Ecto neural progenitor cell (in vitro differentiated cells): ENCODE results near the gene MIF.
A peak's percentile ranks its signal among the peaks of the same experiment; 100 is the strongest.
"Not testable (repeated sequence)": the region's sequence is repeated elsewhere in the genome, so short reads cannot be mapped to it uniquely, and the experiment has no call there.

Source experiments
- DNase-seq: peaks from one replicate; pipeline ENCODE4 v3.0.0-alpha.2; 2018; ENCODE audit warnings: low spot score

The MIF gene

DNA sequence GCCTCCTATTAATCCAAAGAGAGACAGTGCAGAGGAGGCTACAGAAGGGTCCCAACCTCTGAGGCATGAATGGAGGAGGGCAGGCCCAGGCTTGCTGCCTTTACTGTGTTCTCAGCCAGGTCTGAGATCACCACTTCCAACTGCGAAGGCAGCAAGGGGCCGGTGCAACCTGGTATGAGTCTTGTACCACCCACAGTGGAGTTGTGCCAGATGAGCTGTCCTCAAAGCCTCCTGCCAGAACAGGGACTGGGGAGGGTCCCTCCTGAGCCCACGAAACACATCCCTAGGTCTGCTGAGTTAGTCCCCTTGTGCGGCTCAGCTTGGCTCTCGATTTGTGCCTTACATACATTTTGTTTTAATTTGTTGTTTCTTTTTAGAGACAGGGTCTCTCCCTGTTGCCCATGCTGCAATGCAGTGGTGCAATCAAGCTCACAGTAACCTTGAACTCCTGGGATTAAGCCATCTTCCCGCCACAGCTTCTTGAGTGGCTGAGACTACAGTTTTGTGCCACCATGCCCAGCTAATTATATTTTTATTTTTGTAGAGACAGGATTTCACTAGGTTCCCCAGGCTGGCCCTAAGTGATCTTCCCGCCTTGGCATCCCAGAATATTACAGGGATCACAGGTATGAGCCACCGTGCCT is 9.3 kb downstream of the MIF start:
- DNase-seq, result no peak

DNA sequence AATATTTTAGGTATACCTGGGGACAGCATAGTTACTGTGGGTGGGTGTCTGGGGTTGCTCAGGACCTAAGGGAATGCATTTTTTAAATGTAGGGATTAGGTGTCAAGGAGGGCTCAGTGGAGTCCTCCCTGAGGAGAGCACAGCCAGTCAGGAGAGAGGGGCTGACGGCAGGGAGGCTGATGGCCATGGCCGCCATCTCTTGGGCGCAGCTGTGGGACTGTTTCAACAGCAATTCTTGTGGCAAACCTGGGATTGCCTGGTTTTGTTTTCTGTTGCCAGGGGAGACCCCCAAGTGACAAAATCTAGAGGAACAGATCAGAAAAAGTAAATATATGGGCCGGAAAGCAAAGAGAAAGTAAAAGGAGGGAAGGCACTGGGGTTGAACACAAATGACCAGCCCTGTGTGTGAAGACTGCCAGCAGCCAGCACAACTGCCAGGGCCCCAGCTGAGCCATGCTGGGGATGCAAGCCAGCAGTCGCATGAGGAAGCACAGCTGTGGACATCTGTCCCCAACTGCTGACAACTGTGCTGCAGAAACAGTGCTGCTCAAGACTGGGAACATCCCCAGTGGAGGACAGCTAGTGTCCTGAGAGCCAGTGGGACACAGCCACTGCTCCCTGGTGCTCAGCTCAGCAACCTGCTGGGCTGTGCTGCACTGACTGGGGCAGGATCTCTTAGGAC is 10.5 kb downstream of the MIF start:
- no peak for DNase-seq

DNA sequence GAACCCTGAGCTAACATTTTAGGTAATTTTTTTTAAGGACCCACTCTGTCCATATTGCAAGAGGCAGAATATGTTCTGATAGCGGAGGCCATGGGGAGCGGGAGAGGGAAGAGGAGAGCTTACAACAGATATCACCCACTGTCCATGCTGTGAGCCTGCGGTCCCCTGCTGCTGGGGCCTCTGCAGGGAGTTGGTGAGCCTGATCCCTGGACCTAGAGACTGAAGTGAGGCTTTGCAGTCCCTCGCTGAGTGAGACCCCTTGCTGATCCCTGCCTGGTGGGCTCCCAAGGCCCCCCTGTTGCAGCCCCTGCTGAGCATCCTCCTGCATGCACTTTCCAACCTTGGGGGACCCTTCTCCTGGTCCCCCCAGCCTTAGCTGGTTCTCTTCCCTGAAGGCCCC is 12.5 kb downstream of the MIF start:
- DNase-seq, result no peak

DNA sequence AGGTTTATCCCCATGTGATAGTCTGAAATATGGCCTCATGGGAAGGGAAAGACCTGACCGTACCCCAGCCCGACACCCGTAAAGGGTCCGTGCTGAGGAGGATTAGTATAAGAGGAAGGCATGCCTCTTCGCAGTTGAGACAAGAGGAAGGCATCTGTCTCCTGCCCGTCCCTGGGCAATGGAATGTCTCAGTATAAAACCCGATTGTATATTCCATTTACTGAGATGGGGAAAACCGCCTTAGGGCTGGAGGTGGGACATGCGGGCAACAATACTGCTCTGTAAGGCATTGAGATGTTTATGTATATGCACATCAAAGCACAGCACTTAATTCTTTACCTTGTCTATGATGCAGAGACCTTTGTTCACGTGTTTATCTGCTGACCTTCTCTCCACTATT is 13.2 kb downstream of the MIF start:
- not testable (repeated sequence) for DNase-seq

DNA sequence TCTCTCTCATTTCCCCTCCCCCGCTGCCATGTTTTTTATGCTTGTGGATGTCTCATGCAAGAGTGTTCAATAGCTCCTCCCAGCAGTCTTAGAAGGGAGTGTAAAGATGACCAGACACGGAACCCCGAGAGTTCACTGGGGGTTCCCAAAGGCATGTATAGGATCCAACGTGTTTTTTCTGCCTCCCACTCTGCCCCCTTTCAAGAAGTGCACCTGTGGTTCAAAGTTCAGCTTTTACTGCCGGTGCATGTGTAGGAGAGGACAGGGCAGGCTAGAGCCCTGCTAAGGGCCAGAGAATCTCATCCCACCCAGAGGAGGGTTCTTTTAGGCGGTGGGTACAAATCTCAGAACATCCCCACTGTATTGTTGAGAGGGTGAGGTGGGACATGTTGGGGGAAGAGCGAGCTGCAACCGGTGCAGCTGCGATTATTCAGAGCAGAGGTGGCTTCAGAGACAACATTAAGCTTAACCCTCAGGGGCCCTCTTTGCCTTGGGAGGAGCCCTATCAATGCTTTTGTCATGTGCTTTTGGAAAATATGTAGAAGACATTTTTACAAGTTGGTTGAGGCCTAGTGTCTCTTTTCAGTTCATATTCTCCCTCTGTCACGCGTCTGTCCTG is 14.5 kb downstream of the MIF start:
- no peak for DNase-seq

DNA sequence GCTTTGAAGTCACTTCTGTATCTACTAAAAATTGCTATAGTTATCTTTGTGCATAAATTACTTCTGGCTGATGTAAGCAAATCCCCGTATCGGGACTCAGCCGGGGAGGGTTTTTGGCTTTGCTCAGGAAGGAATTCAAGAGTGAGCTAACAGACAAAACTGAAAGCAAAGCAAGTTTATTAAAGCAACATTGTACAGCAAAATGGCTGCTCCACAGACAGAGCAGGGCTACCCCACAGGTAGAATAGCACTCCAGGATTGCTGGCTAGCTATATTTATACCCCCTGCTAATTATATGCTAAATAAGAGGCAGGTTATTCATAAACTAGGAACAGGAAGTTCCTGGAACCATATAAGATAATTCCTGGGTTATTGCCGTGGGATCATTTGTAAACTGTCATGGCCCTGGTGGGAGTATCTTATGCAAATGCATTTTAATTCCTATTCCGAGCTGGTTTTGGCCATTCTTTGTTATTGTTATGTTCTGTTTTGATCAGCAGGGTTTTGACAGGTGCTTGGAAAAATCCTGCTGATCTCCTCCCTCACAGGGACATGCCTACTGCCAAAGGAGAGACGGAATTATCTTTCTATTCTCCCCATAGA is 15.2 kb downstream of the MIF start:
- no peak for DNase-seq

DNA sequence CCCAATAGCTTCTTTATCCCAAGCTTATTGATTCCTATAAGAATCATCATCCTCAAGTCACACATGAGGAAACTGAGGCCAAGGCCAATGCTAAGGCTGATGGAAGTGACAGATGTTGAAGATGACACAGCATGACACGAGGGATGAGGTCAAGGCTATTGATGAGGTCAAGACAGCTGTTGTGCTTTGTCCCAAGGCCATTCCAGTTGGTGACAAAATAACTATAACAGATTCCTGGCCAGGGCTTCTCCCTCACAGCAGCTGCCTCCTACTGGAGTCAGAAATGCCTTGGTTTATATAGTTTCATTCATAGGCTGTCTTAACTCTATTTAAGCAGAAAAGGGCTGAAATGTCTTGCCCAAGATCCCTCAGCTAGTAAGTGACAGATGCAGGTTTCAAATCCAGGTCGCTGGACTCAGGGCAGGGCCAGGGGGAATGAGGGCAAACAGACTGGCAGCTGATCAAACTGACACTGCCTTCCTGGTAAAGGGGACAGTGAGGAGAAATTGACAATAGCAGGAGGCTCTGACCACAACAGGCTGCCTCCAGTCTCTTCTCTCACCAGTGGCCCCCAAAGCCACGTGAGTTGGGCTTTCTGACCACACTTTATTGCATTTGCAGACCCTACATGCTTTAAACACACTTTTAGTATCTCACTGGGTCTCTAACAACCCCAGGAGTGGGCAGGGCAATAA is 16.5 kb downstream of the MIF start:
- DNase-seq, result peak; percentile 29

DNA sequence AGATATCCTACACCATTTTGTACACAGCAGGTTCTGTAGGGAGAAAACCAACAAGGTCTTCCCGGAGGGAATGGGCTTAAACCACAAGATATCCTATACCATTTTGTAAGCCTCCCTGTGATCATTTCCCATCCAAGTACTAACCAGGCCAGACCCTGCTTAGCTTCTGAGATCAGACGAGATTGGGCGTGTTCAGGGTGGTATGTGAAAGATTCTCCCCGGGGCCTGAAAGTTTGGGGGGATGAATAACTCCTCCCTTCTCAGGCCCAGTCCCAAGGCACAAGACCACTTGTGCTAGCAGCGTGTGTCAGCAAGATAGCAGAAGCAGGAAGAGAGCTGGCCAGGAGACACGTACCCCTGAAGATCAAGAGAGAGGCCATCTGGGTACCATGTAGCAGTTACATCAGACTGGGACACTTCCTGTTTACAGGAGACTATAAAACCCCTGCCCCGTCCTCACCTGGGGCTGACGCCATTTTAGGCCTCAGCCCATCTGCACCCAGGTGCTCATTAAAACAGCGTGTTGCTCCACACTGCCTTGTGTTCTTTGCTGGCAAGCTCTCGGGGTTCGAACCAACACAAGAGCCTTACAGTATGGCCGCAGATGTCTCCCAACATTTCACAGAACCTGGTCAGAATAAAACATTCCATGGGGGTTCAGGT is 17.3 kb downstream of the MIF start:
- DNase-seq, result no peak

DNA sequence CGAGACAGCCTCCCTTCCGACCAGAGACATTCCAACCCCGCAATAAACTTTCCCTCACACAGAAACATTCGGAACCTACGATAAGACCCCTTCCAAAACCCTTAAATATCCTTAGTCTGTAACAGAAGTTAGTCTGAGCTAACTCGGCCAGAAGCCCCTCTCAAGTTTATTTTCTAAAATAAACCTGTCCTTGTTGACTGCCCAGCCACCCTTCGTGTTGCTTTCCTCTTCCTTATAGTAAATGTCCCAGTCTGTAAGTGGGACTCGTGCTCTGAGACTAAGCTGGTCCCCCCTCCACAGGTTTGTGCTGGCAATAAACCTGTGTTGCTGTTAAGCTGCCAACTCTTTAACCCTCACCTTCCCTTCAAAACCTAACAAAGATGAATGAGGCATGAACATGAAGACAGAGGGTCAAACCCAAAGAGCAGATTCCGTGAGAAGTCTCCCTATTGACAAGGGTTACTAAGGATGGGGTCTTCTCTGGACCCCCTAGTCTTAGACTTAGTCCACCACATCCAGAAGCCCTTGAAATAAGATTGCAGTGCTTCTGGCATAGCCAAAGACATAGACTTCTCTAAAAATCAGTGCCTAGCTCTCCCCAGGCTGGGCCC is 18.2 kb downstream of the MIF start:
- peak; percentile 18 for DNase-seq

DNA sequence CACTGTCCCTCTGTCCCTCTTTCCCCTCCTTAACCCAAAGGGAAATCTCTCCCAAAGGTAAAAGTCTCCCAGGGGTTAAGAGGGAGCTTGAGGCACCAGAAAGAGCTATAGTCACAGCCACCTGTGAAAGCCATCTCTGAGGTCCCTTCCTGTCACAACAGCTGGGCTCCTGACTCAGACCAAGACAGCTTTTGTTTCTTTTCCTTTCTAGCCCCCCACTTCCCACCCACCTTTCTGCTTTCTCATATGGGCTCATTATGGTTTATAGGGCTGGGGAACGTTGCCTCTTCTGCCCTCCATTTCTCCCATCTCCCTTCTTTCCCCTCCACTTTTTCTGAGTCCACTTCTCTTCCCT is 19.1 kb downstream of the MIF start:
- no peak for DNase-seq

DNA sequence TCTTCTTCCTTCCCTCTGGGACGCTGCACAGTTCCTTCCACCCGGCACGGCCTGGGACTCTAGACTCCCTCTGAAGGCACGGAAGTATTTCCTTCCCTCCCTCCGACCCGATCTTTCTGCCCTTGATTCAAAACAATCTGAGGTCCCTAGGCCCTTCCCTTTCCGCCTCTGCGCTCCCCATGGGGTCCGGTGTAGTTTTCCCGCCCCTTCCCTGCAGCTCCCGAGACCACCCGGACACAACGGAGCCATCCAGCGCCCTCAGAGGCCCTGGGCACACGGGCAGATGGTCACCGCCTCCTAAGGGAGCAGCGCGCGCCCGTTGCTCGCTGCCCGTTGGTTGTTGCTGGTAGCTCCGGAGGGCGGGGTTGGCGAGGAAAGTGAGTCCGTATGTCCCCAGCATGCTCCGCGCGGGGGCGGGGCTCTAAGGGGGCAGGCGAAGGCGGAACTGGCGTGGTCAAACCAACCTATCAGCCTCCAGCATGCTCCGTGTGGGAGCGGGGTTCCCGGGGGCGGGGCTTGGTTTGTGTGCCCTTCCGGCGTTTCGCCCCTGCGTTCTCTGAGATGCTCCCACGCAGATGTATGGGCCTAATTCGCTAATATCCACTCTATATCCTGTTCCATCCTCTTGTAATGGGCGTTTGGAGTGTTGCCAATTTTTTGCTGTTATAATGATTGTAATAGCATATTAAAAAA is 19.6 kb downstream of the MIF start:
- peak; percentile 100 for DNase-seq

DNA sequence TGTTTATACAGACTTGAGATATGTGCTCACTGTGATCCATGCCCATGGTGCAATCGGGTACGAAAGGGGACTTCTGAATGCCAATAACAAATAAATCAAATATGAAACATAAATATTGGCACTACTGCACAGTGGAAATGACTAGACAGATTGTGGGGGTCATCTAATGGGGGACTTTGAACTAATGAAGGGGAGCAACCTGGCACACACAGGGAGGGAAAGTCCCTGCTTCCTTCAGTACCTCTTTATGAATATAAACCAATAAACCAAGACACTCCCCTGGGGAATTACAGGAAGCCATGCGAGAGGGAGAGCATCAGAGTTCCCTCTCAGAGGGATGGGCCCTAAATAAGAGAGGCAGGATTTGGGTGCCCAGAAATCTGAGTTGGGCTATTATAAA is 21.1 kb downstream of the MIF start:
- peak; percentile 28 for DNase-seq

DNA sequence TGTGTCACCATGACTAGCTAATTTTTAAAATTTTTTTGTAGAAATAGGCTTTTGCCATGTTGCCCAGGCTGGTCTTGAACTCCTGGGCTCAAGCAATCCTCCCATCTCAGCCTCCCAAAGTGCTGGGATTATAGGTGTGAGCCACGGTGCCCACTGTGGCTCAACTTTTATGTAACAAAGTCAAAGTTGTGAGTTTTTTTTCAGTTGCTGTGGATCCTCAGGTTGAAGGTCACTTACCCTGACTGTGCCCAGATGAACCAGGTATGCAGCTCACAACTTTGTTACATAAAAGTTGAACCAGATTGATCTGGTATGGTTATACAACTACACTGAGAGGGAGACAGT is 26.1 kb downstream of the MIF start:
- DNase-seq, result not testable (repeated sequence)

DNA sequence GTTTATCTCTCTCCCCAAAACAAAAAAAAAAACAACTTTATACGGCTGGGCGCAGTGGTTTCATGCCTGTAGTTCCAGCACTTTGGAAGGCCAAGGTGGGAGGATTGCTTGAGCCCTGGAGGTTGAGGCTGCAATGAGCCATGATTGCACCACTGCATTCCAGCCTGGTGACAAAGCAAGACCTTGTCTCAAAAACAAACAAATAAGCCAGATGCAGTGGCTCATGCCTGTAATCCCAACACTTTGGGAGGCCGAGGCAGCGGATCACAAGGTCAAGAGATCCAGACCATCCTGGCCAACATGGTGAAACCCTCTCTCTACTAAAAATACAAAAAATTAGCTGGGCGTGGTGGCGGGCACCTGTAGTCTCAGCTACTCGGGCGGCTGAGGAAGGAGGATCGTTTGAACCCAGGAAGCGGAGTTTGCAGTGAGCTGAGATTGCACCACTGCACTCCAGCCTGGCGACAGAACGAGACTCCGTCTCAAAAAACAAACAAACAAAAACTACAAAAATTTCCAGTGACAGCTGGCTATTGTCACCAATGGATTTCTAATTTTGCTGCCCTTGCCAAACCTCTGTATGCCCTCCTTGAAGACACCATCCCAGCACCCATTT is 27.5 kb downstream of the MIF start:
- DNase-seq, result not testable (repeated sequence)

DNA sequence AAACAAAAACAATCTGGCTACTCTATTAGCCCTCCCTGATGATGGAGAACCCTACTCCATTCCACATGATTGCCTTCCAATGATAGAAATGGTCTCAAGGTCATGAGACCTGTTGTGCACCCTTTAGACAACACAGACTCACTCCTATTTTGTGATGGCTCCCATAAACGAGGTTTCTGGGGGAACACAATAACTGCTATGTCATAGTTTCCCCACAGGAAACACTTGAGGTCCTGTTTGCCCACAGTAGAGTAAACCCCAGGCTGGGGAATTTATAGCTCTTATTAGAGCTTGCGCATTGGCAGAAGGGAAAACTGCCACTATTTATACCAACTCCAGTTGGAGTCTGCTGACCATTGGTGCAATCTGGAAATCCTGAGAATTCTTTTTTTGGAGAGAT is 28.7 kb downstream of the MIF start:
- no peak for DNase-seq

DNA sequence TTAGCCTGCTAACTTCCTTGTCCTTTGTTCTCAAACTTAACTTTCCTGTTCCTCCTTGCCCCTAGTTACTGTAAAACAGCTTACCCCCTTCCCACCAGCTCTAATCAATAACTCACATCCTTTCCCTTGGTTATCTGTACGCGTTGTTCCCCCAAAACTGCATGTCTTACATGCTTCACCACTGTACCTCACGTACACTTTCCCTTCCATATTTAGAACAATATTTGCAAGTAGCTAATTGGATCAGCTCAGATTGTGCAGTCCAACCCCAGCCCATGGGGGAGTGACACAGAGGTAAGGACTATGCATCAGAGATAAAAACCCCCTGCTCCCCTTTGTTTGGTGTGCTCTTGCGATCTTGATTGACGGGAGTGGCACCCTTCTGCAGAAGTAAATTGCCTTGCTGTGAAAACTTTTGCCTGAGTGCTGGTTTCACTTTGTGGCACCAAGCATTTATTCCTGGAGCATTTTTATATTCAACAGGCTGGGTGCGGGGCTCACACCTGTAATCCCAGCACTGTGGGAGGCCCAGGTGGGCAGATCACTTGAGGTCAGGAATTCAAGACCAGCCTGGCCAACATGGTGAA is 30.9 kb downstream of the MIF start:
- no peak for DNase-seq

DNA sequence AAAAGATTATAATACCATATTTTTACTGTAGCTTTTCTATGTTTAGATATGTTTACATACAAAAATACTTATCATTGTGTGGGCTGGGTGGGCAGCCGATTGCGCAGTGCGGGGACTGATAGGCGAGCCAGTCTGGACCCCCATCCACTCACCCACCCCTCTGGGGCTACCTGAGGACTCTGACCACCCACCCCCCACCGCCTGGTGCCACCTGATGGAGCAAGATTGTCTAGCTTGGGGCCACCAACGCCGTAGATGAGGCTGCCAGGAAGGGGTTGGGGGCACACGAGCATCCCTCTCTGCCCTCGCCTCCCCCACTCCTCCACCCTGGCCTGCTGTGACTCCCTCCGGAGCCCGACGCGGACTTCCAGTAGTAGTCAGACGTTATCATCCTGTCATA is 32.4 kb downstream of the MIF start:
- no peak for DNase-seq

DNA sequence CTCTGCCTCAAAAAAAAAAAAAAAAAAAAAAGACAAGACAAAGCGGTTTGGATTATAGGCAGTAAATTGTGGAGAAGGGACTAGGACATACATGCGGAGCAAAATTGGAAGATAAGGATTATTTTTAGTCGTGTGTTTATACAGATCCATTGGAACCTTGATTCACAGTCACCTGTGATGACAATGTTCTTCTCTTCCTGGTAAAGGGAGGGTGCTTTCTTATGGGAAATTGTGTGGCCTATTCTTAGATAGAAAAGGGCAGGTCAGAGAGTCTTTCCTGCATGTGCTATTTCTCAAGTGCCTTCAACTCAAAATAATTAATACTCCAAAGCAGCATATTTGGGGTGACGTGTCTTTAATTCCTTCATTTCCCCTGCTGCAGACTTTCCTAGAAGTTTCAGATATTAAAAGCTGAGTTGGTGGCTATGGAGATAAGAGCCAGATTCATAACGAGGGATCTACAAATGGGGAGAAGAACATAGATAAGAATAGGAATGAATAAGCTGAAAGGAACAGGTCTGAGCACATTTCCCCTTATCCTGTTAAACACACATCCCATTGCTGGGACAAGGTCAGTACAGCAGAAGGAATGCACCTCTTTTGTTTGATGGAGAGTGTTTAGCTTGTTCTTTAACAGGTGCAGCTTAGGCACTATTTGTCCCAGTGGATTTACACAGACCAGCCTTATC is 44.3 kb downstream of the MIF start:
- DNase-seq, result no peak

DNA sequence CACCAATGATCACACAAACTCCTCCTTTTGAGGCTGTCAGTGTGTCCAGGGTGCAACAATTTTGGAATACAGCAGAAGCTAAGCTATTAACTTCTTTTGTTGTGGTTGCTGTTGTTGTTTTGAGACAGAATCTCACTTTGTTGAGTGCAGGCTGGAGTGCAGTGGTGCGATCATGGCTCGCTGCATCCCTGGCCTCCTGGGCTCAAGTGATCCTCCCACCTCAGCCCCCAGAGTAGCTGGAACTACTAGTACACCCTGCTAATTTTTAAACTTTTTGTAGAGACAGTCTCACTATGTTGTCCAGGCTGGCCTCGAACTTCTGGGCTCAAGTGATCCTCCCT is 44.8 kb downstream of the MIF start:
- DNase-seq, result no peak

DNA sequence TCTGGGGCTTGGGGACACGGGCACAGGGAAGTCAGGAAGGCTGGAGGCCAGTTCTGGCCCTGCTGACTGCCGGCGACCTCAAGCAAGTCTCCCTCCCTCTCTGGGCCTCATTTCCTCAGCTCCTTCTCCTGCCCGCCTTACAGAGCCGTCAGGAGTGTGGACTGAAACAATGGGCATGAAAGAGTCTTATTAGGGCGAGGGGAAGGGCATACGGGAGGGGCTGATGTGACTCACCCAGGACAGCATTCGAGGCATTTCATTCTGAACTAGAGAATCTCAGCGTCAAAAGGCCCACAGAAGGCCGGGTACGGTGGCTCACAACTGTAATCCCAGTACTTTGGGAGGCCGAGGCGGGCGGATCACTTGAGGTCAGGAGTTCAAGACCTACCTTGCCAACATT is 46.0 kb downstream of the MIF start:
- not testable (repeated sequence) for DNase-seq
